ENCODE results near the gene ST6GALNAC4. TPM values are rescaled to one million over a fixed set of nuclear protein-coding genes. Genes with fewer than 3 reads are reported as not detected.
A peak's percentile ranks its signal among the peaks of the same experiment; 100 is the strongest.

ST6GALNAC4 gene
- total and polyA plus RNA-seq, 7 donors, result 8.9 to 52.6 (median 24.3) TPM

DNA sequence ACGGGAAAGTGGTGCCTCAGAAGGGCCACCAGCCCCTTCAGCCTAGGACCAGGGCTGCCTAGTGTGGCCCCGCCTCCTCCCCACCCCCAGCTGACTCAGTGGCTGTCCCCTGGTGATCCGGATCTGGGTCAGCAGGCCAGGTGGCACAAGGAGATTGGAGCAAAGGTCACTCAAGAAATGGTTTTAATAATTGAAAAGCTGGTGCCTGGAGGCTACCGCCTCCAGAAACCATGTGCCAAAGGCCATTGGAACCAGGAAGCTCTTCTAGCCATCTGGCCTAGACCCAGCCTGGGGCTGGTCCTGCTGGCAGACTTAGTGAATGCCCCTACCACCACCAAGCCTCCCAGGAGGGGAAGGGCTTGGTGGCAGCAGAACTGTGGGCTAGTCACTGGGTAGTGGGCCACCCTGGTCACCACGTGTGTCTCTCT, 1.5 kb downstream of the ST6GALNAC4 start:
- intact Hi-C loops (cut with DNase I), result loop anchor here (5.0 kb wide), 4 partner anchors 43 to 413 kb away; partner anchors contain the start of genes CDK9 (in 1 of the 2) and TOR2A (in 1 of the 2)
- Histone ChIP-seq H3K27ac (peak overlapping the region; percentile 81), H3K4me1 (peaks cover 33% of the 10 kb centered on the region), H3K36me3 (ENCODE audit: insufficient read depth in 1 of 2, low read depth in 1 of 2) (peaks cover 0 to 33% of the 10 kb centered on the region in 2 donors), H3K9me3 (no peaks in the 10 kb centered on the region), H3K4me3 (peak overlapping the region; percentile 73), H3K27me3 (ENCODE audit: insufficient read depth in 3 of 3, low read length in 2 of 3) (no peaks in the 10 kb centered on the region)
- TF ChIP-seq, protein P1, sequence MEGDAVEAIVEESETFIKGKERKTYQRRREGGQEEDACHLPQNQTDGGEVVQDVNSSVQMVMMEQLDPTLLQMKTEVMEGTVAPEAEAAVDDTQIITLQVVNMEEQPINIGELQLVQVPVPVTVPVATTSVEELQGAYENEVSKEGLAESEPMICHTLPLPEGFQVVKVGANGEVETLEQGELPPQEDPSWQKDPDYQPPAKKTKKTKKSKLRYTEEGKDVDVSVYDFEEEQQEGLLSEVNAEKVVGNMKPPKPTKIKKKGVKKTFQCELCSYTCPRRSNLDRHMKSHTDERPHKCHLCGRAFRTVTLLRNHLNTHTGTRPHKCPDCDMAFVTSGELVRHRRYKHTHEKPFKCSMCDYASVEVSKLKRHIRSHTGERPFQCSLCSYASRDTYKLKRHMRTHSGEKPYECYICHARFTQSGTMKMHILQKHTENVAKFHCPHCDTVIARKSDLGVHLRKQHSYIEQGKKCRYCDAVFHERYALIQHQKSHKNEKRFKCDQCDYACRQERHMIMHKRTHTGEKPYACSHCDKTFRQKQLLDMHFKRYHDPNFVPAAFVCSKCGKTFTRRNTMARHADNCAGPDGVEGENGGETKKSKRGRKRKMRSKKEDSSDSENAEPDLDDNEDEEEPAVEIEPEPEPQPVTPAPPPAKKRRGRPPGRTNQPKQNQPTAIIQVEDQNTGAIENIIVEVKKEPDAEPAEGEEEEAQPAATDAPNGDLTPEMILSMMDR (IDR thresholded peaks at IDR 0.05), result no peak
- WGBS, 3 donors, result 67 to 92% (median 80%) methylated on average over 5 of the region's 5 CpGs
- DNase-seq (peak in 1 of 2 donors; percentile 64), ATAC-seq (no peak)

DNA sequence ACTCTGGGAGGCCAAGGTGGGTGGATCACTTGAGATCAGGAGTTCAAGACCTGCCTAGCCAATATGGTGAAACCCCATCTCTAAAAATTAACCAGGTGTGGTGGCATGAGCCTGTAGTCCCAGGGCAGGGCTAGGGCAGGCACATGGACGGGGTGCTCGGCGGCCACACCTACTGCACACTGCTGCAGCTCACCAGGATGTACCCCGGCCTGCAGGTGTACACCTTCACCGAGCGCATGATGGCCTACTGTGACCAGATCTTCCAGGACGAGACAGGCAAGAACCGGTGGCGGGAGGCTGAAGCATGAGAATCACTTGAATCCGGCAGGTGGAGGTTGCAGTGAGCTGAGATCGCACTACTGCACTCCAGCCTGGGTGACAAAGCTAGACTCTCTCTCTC, 3.2 kb downstream of the ST6GALNAC4 start:
- H3K36me3 ChIP-seq (ENCODE audit: insufficient read depth in 1 of 2, low read depth in 1 of 2), result peaks cover 0 to 42% of the 10 kb centered on the region in 2 donors
- ATAC-seq (no peak), DNase-seq (peak in 1 of 2 donors; percentile 45)
- peaks cover 18% of the 10 kb centered on the region for H3K4me1 ChIP-seq
- H3K27me3 ChIP-seq (ENCODE audit: insufficient read depth in 3 of 3, low read length in 2 of 3), result no peaks in the 10 kb centered on the region
- H3K27ac ChIP-seq, result no peak overlapping the region
- TF ChIP-seq, protein P1 (IDR thresholded peaks at IDR 0.05), result no peak
- no peak overlapping the region for H3K4me3 ChIP-seq
- H3K9me3 ChIP-seq, result no peaks in the 10 kb centered on the region
- 96% methylated on average over 11 of the region's 11 CpGs for WGBS, 3 donors
- intact Hi-C loops (cut with DNase I), result no loop called here

DNA sequence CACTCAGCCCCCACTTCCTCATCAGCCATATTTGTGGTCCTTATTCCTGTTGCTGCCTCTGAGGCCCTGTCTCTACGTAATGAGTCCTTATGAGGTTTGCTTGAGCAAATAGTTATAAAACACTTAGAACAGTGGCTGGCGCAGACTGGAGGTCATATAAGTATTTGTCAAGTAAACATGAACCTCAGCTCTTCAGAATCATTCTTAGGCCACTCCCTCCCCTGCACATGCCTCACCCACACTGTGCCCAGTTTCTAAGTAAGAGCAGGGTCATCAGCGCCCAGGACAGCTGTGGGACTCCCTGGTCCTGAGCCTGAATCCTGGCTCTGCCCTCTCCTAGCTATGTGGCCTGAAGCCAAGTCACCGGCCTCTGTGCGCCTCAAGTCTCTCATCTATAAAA, 4.0 kb downstream of the ST6GALNAC4 start:
- Histone ChIP-seq H3K27ac (no peak overlapping the region), H3K4me3 (no peak overlapping the region), H3K27me3 (ENCODE audit: insufficient read depth in 3 of 3, low read length in 2 of 3) (no peaks in the 10 kb centered on the region), H3K4me1 (peaks cover 14% of the 10 kb centered on the region), H3K9me3 (no peaks in the 10 kb centered on the region), H3K36me3 (ENCODE audit: insufficient read depth in 1 of 2, low read depth in 1 of 2) (peaks cover 0 to 48% of the 10 kb centered on the region in 2 donors)
- DNase-seq (peak in 1 of 2 donors; percentile 41), ATAC-seq (no peak)
- intact Hi-C loops (cut with DNase I), result no loop called here
- TF ChIP-seq, protein P1 (IDR thresholded peaks at IDR 0.05), result no peak
- WGBS, 3 donors, result 79 to 85% (median 80%) methylated on average over 5 of the region's 5 CpGs

DNA sequence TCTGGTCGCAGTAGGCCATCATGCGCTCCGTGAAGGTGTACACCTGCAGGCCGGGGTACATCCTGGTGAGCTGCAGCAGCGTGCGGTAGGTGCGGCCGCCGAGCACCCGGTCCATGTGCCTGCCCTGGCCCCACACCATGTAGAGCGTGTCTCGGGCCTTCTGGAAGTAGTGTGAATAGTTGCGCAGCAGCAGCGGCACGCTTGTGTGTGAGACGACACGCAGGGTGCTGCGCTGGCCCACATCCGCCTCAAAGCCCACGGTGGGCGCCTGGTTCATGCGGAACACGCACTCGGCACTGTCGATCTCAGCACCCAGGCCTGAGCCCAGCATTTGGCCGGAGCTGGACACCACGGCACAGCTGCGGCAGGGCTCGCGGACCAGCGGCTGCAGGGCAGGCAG, 4.5 kb downstream of the ST6GALNAC4 start:
- no peak overlapping the region for H3K4me3 ChIP-seq
- intact Hi-C loops (cut with DNase I), result no loop called here
- peaks cover 0 to 48% of the 10 kb centered on the region in 2 donors for H3K36me3 ChIP-seq (ENCODE audit: insufficient read depth in 1 of 2, low read depth in 1 of 2)
- WGBS, 3 donors, result 94 to 95% (median 95%) methylated on average over 31 of the region's 31 CpGs
- DNase-seq (peak in 1 of 2 donors; percentile 44), ATAC-seq (no peak)
- TF ChIP-seq, protein P1 (IDR thresholded peaks at IDR 0.05), result no peak
- no peaks in the 10 kb centered on the region for H3K27me3 ChIP-seq (ENCODE audit: insufficient read depth in 3 of 3, low read length in 2 of 3)
- H3K27ac ChIP-seq, result no peak overlapping the region
- peaks cover 14% of the 10 kb centered on the region for H3K4me1 ChIP-seq
- no peaks in the 10 kb centered on the region for H3K9me3 ChIP-seq
